Neutrophil (primary cell): Measurements from ENCODE around the gene NAPG.

ENCODE experiments used
- H3K27ac ChIP-seq: fragments of 200-600 bp; sonication (generic); 2 replicates; pipeline ENCODE4 v1.5.1; 2016; ENCODE audit warnings: mild to moderate bottlenecking, moderate library complexity
- H3K27me3 ChIP-seq: fragments of 200-600 bp; sonication (generic); 2 replicates; pipeline ENCODE4 v1.6.0; 2016; ENCODE audit warnings: mild to moderate bottlenecking
- H3K36me3 ChIP-seq: fragments of 200-600 bp; sonication (generic); 2 replicates; pipeline ENCODE4 v1.5.1; 2017
- H3K4me1 ChIP-seq, 2 experiments: fragments of 200-600 bp in 1 of 2; sonication (generic) in 1 of 2; 1 replicate in 1 of 2; 2 replicates in 1 of 2; pipeline versions ENCODE4 v1.5.1 to v1.6.1; 2013 to 2016; ENCODE audit warnings: low read depth in 1 of 2, low read length in 1 of 2, mild to moderate bottlenecking in 1 of 2, moderate library complexity in 1 of 2; ENCODE audit not compliant: control insufficient read depth in 1 of 2, insufficient read depth in 1 of 2
- H3K4me3 ChIP-seq, 2 experiments: fragments of 200-600 bp in 1 of 2; sonication (generic) in 1 of 2; 1 replicate in 1 of 2; 2 replicates in 1 of 2; pipeline ENCODE4 v1.5.1; 2013 to 2016; ENCODE audit warnings: low read depth in 1 of 2, low read length in 1 of 2, mild to moderate bottlenecking in 1 of 2, moderate library complexity in 1 of 2
- H3K9me3 ChIP-seq: fragments of 200-600 bp; sonication (generic); 2 replicates; pipeline ENCODE4 v1.5.1; 2016
- TF ChIP-seq, protein P1 (sequence below): fragments of 200-600 bp; sonication (generic); IDR thresholded peaks from 2 replicates; pipeline ENCODE4 v1.5.1; 2016; ENCODE audit warnings: antibody characterized with exemption

Gene NAPG

DNA sequence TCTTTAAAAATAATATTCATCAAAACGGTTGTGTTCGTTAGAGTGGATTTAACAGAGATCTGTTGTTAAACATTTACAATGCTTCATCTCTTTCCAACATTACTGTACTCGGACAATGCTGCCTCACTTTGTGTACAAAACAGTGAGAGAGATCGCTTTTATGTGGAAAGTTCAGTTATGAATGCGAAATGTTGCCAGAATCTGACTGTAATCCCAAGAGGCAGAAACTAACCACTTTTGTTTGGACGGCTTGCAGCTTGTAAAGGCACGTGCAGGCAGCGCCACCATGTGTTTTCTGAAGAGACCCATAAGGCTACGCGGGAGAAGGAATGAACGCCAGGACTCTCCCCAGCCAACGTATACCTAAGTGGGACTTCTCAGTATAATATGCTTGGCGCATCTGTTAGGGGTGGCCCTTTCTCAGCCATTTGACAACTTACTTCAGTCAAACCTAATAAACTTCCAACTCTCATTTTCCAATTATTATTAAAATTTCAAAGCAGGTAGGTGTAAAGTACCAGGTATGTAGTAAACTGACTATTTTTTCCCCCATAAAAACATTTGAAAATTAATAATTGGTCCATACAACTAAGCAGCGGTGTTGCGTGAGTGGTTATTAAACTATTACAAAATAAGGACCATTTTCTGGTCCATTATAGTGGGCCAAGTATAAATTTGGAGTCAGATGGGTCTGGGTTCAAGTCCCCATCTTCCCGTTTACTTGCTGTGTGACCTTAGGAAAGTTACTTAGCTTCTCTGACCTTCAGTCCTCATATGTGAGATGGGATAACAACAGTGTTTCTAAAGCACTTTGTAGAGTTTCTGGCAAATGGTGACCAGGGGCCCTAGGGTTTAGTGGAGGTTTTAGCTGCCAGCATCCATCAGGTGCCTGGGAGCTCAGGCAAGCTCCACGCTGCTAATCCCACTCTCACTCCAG, 5.6 kb upstream of the NAPG start:
- no peak overlapping the region for H3K27ac ChIP-seq
- TF ChIP-seq, protein P1, sequence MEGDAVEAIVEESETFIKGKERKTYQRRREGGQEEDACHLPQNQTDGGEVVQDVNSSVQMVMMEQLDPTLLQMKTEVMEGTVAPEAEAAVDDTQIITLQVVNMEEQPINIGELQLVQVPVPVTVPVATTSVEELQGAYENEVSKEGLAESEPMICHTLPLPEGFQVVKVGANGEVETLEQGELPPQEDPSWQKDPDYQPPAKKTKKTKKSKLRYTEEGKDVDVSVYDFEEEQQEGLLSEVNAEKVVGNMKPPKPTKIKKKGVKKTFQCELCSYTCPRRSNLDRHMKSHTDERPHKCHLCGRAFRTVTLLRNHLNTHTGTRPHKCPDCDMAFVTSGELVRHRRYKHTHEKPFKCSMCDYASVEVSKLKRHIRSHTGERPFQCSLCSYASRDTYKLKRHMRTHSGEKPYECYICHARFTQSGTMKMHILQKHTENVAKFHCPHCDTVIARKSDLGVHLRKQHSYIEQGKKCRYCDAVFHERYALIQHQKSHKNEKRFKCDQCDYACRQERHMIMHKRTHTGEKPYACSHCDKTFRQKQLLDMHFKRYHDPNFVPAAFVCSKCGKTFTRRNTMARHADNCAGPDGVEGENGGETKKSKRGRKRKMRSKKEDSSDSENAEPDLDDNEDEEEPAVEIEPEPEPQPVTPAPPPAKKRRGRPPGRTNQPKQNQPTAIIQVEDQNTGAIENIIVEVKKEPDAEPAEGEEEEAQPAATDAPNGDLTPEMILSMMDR = no peak
- no peak overlapping the region for H3K4me3 ChIP-seq

DNA sequence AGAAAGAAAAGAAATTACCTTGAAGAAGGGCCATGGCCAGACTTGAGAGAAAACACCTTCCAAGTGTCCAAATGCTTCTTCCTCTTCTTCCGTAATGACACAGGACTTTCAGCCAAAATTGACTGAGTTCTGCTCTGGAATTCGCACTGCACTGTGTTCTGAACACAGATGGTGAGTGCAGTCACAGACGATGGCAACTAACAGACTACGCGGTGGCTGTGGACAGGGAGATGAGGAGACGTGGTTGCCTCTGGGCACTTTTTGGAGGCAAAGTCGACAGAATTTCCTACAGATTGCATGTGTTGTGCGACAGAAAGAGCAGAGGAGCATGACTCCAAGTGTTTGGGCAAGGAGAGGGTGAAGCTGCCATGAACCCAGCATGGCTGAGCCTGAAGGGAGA, 4.3 kb upstream of the NAPG start:
- no peak overlapping the region for H3K27ac ChIP-seq
- H3K36me3 ChIP-seq = no peaks in the 10 kb centered on the region
- H3K4me3 ChIP-seq = no peak overlapping the region
- TF ChIP-seq, protein P1 = no peak
- no peaks in the 10 kb centered on the region for H3K9me3 ChIP-seq
- H3K4me1 ChIP-seq = peaks cover 14 to 15% of the 10 kb centered on the region in 2 experiments
- H3K27me3 ChIP-seq = no peaks in the 10 kb centered on the region

More for the DNA sequence above, 5.6 kb upstream of the NAPG start:
- H3K4me1 ChIP-seq = peaks cover 7 to 8% of the 10 kb centered on the region in 2 experiments
- H3K27me3 ChIP-seq = no peaks in the 10 kb centered on the region
- no peaks in the 10 kb centered on the region for H3K36me3 ChIP-seq
- no peaks in the 10 kb centered on the region for H3K9me3 ChIP-seq

DNA sequence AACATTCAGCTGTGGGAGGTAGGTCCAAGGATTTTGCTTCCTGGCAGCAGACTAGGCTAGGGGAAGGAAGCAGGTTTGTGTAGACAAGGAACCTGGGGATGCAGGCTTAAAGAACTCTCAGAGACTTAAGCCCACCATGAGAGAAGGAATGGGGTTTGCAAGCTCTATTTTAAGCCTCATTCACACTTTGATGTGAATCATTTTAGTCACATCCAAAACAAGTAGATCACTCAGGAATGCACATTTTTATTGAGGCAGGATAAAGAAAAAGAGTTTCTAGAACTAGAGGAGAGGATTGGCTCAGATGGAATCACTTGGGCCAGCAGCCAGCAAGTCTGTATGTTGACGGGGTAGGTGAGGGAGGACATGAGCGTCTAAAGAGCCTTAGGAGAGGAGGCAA, 3.3 kb upstream of the NAPG start:
- Histone ChIP-seq H3K27ac (no peak overlapping the region), H3K9me3 (no peaks in the 10 kb centered on the region), H3K4me3 (no peak overlapping the region), H3K27me3 (no peaks in the 10 kb centered on the region), H3K36me3 (no peaks in the 10 kb centered on the region), H3K4me1 (peaks cover 17 to 24% of the 10 kb centered on the region in 2 experiments)
- TF ChIP-seq, protein P1 = no peak

DNA sequence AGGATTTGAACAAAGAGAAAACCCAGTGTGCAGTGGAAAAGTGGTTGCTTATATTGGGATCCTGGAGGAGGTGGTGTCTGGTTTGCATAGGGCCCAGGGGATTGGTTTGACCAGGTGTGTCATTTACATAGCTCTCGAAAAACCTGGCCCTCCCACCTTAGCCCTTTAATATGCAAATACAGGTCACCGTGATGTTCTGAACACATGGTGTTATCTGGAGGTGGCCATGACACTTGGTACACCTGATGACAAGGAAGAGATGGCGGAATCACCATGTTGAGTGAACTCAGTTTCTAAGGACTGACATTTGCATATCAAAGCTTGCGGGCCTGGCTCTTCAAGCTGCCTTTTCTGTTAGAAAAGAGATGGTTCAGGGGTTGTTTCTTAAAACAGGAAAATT, 2.3 kb upstream of the NAPG start:
- no peak overlapping the region for H3K4me3 ChIP-seq
- peaks cover 17 to 24% of the 10 kb centered on the region in 2 experiments for H3K4me1 ChIP-seq
- no peaks in the 10 kb centered on the region for H3K9me3 ChIP-seq
- H3K27ac ChIP-seq = no peak overlapping the region
- no peaks in the 10 kb centered on the region for H3K36me3 ChIP-seq
- no peaks in the 10 kb centered on the region for H3K27me3 ChIP-seq
- TF ChIP-seq, protein P1 = no peak

DNA sequence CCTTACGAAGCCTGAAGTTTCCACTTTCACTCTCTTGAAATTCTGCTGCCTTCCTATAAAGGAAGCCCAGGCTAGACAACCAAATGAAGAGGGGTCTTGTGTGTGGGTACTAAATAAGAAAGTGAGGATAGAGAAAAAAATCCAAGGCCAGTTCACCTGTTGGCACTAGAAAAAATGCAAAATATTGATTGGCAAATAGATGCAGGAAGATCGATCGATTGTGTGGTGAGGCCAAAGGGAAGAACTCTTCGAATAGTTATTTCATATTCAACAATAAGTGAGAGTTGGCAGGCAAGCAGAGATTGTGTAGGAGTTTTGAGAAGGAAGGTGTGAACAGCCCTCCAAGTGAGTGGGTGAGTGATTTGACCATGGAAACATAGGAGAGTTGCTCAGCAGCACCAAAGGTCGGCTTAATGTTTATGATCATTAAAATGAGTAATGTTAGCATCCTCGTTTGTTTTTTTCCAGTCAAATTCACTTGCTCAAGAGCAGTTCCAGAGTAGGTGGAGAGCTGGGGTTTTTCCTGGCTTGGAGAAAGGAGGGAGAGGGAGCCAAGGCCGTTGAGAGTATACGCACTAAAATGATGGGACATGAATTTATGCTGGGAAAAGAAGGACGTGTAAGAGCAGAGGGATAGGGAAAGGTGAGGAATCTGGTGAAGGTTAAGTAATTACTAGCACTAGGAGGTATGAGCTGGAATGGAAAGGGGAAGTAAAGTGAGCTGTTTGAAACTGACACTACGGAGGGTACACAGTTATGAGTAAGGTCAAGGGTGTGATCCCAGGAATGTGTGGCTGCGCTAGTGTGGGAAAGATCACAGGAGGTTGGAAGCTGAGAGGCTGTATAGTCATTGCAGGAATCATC, 1.1 kb upstream of the NAPG start:
- Histone ChIP-seq H3K4me3 (peak overlapping the region; percentile 88 to 92), H3K27ac (peak overlapping the region; percentile 95), H3K4me1 (peaks cover 14 to 21% of the 10 kb centered on the region in 2 experiments), H3K9me3 (no peaks in the 10 kb centered on the region), H3K36me3 (no peaks in the 10 kb centered on the region), H3K27me3 (no peaks in the 10 kb centered on the region)
- TF ChIP-seq, protein P1 = no peak
